A549 treated with AZD9567 at 1 μM for 4 hours (cell line): ENCODE results near the gene EGR1. TPM values are rescaled to one million over a fixed set of nuclear protein-coding genes. Genes with fewer than 3 reads are reported as not detected.

Experiments used
- total RNA-seq: library from RNA; stranded (reverse); fragments of 200-300 nt; extraction: Qiagen RNA extraction; gene quantifications from 5 replicates; pipeline ENCODE4 v1.2.3, GENCODE V29; 2022; ENCODE audit not compliant: insufficient read depth

Gene EGR1
- total RNA-seq: 12.7 to 21.2 TPM (median 17.1 TPM) in 5 replicates

GRCh38 chr5:138465261-138466124, at the start of gene EGR1:
EGR1 (plus strand) TSS chr5:138465479; CDS start chr5:138465762, 283 bp downstream.

GRCh38 chr5:138438724-138439476, 26.4 kb upstream of the EGR1 start, which contains the start of gene REEP2:
REEP2 (plus strand) TSS chr5:138439057; CDS start chr5:138439209, 152 bp downstream.

Other genes with a start within 250 kb of the EGR1 start
- 0.08 to 0.12 TPM (median 0.10 TPM) in 4 of 5 replicates, not detected in the other for gene GFRA3, start 190.9 kb upstream of the EGR1 start, total RNA-seq
- gene CDC25C, start 133.7 kb upstream of the EGR1 start, total RNA-seq: 9.5 to 13.8 TPM (median 9.8 TPM) in 5 replicates
- gene FAM53C, start 127.2 kb upstream of the EGR1 start, total RNA-seq: 22.3 to 25.3 TPM (median 22.7 TPM) in 5 replicates
- gene KDM3B, start 112.8 kb upstream of the EGR1 start, total RNA-seq: 36.8 to 51.6 TPM (median 39.2 TPM) in 5 replicates
- gene REEP2, start 26.4 kb upstream of the EGR1 start, total RNA-seq: 5.0 to 7.4 TPM (median 7.0 TPM) in 5 replicates
- 118 to 150 TPM (median 128 TPM) in 5 replicates for gene ETF1, start 77.8 kb downstream of the EGR1 start, total RNA-seq
- 321 to 383 TPM (median 325 TPM) in 5 replicates for gene HSPA9, start 109.9 kb downstream of the EGR1 start, total RNA-seq